NCI-H2107 treated with DMSO at 0.1 percent for 48 hours (cell line): ENCODE results near the gene CCDC71L.

ENCODE experiments used
- DNase-seq: peaks from one replicate; lab custom pipeline; 2025; ENCODE audit not compliant: unreplicated experiment; lab: John Stamatoyannopoulos, UW

The CCDC71L gene

DNA sequence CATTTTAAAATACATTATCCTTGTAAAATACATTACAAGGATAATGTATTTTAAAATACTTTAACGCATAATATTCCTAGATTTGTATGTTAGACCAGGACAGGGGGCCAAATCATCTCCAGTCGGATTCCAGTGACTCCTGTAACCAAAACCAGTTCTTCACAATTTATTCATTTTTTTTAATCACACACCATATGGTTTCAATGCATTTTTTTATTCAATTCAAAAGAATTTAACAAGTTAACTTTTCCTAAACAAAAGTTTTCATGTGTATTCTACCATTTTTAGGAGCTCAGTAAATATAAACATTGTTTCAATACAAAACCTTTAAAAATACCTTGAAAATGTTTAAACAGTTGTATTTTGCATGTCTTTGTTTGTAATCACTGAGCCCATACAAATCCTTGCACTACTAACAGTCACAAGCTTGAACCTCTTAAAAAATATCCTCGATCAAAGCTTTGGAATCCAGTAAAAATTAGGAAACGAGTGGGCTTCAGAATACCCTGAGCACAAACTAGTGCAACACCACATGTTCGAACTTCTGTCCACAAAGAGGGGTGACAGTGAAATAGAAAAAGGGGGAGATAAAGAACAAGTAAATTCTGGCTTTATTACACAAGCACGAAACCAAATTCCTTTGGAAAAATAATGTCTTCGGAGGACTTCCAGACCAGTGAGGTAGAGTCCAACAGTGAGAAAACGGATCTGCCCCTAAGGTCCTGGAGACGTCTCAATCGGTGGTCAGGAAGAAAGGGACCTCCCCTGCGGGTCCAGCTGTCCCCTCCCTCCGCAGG is 1.6 kb downstream of the CCDC71L start:
- no peak for DNase-seq

DNA sequence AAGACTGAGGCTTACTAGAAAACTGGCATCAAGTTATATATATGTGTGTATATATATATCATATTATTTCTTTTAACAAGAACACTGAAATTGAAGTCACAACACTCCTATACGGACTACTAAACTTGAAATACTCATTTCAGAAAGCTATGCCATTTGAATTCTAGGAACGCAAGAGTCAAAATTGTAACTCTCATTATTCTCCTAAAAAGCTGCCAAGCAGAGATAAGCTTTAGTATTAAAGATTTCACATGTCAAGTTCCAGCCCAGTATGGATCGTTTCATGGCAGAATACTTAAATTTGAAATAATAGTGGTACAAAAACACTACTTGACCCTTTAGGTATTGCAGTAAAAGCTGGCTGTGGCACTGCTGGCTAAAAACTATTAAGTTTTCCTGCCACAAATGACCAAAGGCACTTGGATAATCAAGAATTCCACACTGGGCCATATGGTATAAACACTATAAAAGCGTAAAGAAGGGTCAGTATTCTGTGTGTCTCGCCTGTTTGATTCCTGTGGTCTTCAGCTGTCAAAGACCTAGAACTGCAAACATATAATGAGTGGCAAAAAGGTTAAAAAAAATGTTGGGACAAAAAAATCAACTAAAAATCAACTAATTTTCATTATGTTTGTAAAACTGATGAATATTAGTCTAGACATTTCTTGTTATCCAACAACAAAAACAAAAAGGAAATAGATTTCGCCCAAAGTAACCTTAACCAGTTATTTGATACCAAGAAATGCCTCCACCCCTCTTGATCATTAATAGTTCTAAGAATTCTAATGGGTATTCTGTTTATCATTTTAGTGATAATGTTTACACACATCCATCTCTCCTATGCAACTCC is 2.4 kb downstream of the CCDC71L start:
- DNase-seq, result no peak

DNA sequence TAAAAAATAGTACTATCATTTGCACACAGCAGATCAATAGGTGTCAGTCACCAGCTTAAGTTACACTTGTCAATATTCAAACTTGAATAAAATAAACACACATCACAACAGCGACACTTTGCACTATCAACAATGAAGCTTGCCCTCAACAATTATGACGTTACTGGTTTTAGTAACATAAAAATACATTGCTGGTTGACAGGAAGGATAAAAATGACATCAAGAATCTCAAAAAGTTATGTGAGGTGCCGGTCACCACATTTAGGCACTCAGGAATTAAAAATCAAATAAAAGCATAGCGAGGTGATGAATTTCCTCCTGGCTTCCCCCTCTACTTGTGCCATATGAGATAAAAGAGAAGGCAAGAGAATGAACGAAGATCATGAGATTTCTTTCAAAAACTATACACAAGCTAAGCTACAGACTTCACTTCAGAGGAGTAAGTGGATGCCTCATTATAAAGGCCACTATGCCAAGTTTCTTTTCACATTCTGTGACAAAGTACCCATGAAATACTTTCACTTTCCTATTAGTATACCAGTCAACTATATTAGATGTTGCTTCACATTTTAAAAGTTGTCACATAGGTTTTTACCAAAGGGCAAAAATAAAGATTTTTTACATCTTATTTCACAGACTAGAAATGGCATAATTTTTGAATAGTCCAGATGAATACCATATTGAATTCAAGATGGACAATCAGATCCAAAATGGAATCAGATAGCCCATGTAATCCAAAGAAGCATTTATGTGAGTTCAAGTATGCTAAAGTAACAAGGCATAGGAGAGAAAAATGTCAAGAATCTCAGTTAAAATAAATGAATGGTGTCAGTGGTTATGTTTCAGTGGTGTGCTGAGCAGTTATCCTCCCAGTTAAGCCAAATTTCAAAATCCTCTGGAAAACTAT is 3.6 kb downstream of the CCDC71L start:
- DNase-seq, result no peak

DNA sequence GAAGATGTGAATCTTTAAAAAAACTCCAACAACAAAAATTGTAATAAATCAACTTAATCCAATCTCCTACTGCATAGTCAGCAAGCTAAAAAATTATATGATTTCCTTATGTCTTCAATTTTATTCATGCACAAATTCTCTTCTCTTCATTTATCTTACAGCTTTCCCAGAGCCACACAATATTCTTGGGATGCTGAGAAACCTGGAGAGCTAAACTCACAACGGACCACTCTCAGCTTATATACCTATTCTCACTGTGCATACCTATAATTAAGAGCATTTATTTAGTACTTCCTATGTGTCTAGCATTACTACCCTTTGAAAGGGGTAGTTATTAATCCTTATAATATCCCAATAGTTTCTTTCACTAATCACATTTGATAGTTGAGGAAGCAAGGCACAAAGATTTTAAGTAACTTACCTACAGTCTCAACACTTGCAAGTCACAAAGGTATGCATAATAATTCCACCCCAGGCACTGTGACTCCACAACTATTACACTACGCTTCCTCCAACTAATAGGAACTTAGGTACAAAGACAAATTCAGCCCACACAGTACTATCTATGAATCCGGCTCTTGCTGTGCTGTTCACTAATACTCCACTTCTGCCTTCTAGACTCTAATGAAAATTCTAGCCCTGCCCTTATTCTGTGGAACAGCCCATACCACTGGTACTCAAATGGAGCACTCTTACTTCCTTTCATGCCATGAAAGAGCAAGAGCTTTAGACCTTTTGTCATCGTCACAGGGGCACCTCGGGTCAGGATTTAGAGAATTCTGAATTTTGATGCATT is 5.1 kb downstream of the CCDC71L start:
- no peak for DNase-seq

DNA sequence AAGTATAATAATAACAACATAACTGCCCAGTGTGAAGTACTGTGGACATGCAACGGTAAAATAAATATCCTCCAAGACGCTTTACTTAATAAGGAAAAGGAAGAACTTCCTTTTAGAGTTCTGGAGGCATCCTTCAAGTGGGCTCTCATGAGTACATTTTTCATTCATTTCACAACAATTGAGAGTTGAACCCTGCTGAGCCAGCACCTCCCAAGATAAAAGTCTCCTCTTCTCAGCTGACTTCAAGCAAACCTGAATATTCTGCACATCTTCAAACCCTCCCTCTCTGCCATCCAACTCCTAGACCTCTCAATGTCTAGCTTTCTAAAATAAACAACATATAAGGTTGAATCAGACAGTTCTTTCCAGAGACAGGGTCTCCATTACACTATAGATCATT is 7.5 kb downstream of the CCDC71L start:
- no peak for DNase-seq

DNA sequence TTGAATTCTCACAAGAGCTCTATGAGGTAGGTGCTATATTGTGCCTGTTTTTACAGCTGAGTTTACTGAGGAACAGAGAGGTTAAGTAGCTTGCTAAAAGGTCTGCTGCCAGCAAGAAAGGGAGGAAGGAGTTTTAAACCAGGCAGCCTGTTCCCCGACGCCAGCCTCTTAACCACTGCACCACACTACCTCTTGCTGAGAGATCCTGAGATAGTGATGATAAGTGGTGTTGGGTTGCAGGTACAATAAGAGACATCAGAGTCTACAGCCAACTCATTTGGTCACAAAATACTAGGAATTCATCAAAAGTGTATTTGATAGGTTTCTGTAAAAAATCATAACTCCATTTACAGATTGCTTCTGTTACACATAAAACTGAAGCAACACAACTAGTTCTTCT is 8.0 kb downstream of the CCDC71L start:
- DNase-seq, result no peak

DNA sequence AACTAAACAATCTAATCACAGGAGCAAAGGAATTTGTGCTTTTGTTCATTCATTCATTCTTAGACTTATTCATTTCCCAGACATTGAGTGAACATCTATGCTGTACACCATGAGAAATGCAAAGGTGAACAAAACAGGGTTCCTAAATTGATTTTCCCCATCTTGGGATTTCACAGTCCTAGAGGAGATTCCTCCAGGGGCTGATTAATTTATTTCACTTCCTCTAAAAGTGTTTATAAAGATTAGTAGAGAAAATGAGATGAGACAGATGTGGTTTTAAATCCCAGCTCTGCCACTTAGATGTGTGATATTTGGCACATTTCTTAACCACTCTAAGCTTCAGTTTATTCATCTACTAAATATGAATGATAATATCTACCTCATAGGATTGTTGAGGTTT is 8.9 kb downstream of the CCDC71L start:
- no peak for DNase-seq

DNA sequence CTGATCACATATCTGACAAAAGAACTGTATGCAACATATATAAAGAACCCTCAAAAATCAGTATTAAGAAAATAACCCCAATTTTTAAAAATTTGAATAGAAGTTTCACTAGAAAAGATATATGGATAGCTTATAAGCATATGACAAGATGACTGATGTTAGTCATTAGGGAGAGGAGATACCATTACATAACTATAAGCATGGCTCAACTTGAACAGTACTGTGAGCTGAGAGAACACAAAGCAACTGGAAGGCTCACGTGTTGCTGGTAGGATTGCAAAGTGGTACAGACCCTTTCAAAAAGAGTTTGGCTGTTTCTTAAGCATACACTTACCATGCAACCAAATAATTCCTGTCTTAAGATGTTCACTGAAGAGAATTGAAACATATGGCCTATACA is 14.7 kb downstream of the CCDC71L start:
- DNase-seq, result no peak

DNA sequence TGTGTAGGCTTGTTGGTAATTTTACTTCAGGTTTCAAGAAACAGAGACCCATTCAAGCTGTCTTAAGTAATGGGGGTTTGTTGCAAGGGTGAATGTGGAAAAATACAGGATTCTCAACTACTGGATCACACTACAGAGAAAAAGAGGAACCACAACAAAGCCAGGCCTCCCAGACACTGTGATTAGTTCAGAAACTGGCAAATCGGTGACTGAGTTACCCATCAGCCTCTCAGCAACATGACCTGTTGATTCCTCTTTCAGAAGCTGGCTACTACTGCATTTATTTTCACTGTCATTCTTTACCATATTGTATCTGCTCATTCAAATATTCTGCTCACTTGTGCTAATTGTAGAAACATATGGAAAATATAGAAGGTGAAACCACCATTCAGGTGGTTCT is 16.0 kb downstream of the CCDC71L start:
- DNase-seq, result no peak

DNA sequence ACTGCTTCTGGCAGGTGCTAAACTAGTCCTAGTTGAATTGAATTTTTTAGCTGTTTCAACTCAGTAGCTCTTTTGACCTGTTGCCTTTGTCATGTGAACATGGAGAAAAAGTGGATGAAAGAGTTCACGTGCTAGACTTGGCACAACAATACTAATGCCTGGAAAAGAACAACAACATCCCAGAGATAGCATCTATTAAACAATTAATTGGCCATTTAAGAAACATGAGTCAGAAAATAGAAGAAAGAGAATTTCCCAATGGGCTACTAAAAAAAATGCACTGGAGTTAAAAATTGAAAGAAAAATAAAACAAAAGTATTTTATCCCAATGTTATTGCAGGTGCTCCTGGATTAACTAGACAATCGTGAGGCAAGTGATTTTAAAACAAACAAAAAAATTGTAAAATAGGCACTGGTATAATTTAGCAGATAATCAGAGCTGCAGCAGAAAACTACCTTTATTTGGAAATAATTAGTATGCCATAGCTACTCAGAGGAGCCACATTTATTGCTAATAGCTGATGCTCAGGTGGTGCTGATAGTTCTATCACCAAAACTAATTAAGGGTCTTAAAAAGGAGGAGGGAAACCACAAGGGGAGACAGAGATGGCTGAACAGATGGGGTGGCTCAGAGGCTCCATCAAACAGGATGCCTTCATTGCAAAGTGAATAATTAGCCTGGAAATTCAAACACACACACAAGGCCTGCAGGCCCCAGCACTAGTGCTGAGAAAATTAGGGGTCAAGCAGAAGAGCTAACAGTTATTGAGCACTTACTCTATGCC is 17.6 kb downstream of the CCDC71L start:
- DNase-seq, result no peak

DNA sequence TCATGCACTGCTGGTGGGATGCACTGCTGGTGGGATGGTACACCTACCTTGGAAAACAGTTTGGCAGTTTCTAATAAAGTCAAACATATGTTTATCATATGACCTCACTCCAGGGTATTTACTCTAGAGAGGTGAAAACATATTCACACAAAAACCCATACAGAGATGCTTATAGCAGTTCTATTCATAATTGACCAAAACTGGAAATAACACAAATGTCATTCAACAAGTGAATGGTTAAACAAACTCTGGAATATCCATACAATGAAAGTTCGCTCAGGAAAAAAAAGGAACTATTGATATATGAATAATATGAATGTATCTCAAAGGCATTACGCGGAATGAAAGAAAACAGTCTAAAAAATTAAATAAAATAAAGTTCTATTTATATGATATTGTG is 19.5 kb downstream of the CCDC71L start:
- DNase-seq, result no peak

DNA sequence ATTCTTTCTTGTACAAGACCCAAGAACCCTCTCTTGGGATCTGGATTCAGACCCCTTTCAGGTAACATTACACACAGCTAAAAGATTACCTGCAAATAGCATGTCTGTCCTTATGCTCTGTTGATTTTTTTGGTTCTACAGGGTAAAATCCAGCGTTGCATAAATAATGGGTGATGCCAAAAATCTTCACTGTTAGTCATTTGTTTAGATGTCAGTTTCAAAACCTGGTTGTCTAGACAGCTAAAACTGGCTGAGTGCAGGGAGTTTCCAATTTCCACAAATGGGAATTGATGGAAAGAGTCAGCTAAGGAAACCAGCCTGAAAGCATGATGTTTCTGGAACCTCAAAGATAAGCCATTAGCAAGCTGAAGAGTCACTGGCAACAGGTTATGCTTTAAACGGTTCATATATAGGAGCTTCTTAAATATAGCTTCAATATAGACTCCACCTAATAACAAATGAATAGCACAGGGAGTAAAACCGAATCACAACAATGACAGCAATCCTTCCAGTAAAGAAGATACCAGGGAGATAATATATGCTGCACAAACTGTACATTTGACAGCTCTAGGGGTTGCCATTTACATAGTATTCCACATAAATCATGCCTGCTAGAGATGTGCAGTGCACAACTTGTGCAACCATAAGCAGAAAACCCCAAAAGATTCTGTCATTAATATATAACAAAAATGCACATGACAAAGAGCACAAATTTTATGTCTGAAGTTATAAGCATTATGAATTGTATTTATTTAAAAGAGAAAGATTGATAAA is 20.4 kb downstream of the CCDC71L start:
- no peak for DNase-seq

DNA sequence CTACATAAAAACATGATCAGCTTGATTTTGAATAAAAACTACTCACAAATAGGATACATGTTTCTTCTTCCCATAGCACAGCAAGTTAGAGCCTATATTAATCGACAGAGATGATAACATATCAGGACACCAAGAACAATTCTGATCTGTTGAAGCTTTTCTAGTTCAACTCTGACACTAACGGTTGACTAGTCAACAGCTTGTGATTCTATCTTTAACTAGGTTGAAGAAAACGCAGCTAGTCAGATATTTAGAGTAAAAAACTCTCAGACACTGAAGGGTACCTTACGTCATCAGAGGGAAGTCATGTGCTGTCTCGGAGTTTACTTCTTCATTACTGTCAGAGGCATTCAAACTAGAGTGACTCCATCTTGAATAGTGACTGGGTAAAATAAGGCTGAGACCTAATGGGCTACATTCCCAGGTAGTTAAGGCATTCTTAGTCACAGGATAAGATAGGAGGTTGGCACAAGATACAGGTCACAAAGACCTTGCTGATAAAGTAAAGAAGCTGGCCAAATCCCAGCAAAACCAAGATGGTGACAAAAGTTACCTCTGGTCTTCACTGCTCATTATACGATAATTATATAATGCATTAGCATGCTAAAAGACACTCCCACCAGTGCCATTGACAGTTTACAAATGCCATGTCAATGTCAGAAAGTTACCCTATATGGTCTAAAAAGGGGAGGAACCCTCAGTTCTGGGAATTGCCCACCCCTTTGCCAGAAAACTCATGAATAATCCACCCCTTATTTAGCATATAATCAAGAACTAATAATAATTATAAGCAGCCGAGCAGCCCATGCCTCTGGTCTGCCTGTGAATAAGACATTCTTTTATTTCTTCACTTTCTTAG is 21.3 kb downstream of the CCDC71L start:
- DNase-seq, result no peak

DNA sequence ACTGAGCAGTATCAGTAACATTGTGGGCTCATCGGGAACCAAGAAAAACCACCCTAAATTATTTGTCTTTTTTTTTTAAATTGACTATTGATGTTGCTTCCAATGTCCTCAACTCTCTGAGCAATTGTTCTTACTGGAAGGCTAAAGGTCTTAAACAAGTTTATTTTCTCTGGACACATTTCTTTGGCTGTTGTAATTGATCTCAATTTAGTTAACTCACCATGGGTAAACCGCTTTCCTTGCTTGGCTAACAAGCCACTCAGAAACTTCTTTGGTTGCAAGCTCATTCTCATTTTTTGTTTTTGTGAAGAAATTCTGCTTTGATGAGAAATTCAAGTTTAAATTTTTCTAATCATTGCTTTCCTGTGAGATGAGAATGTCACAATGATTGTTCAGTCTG is 25.5 kb downstream of the CCDC71L start:
- no peak for DNase-seq

DNA sequence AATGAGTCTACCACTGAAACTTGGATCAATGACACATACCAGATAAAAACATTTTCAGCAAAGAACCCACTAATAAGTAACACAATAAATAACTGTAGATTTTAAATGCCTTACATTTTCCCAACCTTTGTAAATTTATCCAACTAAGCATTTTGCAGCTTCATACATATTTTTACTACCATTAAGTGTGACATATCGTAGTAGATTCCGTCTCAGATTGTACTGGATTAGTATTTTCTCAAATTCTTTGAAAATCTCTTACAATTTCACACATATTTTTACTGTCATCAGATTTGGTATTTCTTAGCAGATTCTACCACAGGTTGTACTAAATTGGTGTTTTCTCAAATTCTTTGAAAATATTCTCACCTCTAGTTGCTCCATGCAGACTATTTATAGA is 26.0 kb downstream of the CCDC71L start:
- DNase-seq, result no peak

DNA sequence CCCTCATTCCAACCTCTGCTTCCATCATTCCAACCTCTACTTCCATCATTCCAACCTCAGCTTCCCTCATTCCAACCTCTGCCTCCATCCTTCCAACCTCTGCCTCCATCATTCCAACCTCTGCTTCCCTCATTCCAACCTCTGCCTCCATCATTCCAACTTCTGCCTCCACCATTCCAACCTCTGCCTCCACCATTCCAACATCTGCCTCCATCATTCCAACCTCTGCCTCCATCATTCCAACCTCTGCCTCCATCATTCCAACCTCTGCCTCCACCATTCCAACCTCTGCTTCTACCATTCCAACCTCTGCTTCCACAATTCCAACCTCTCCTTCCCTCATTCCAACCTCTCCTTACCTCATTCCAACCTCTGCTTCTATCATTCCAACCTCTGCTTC is 30.3 kb downstream of the CCDC71L start:
- DNase-seq, result no peak

DNA sequence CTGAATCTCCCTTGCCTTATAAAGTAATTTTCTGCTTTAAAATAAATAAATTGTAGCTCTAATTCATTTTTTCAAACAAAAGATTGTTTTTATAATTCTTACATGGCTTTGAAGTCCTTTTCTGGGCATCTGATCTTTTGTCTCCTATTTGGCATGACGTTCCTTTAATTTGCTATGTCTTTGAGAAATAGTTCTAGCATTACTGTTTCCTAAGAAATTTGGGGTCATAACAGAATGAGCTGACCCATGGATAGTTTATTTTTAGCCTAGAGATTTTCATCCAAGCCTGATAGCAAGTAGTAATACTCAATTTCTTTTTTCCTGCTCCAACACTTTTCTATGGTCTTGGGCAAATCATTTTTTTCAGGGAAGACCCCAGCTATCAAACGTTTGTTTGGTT is 31.4 kb downstream of the CCDC71L start:
- no peak for DNase-seq
